ENCODE data around the gene C11orf24. TPM values are rescaled to one million over a fixed set of nuclear protein-coding genes. Genes with fewer than 3 reads are reported as not detected.

C11orf24 gene
- total and polyA plus RNA-seq, 2 of the 4 experiments (the other 2 are of a cell fraction), result 42.5 to 135 TPM

DNA sequence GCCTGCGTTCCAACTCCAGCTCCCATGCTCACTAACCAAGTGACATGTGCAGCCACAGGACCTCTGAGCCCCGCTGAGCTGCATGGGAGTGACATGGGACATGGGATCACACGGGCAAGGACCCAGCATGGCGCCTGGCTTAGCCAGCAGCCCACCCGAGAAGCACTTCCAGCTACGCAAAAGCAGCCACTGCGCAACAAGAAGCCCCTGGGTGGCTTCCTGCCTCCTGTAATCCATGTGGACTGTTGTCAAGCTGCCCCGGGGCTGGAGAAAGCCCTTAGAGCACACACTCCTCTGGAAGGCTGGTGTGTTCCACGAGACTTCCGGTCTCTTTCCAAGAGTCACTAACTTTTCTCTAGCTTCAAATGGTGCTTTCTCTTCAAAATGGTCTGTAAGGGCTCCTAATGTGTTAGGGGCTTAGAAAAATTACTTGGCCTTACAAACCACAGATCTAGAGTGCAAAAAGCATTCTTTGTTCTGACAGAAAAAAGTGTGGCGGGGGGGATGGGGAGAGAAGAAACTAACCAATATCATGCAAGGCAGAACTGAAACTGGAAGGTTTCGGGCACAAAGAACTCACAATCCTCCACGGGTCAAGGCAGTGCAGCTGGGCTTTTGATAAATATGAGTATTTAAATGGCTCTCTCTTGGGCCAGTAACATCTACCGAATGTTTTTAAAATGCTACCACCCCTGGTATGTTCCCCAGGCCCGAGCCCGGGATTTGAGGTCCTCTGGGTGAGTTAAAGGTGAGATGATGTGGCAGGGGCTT lies 5.5 kb downstream of the C11orf24 start:
- H3K9me3 ChIP-seq (ENCODE audit: control insufficient read depth, insufficient read depth, low read length), result no peaks in the 10 kb centered on the region
- H2BK120ac ChIP-seq (ENCODE audit: low read depth, low read length), result no peak overlapping the region
- no peak overlapping the region for H3K56ac ChIP-seq (ENCODE audit: extremely low read depth, insufficient read depth, low read length)
- peaks cover 34 to 74% of the 10 kb centered on the region in 2 experiments for H3K79me1 ChIP-seq (ENCODE audit: low read depth in 1 of 2, low read length in 2 of 2)
- H3K9ac ChIP-seq (ENCODE audit: low read depth, low read length), result no peak overlapping the region
- H3K27me3 ChIP-seq (ENCODE audit: control insufficient read depth, insufficient read depth, low read length), result no peaks in the 10 kb centered on the region
- H2BK5ac ChIP-seq (ENCODE audit: low read depth, low read length, poor library complexity, severe bottlenecking), result no peak overlapping the region
- no peak overlapping the region for H3K4me2 ChIP-seq (ENCODE audit: low read depth, low read length)
- H3K4ac ChIP-seq (ENCODE audit: low read depth, low read length), result no peak overlapping the region
- peaks cover 58% of the 10 kb centered on the region for H3K36me3 ChIP-seq (ENCODE audit: control insufficient read depth, insufficient read depth, low read length)
- no peak overlapping the region for H2AK9ac ChIP-seq (replicated peaks; ENCODE audit: low read depth, low read length, poor library complexity)
- H3K9me1 ChIP-seq (ENCODE audit: insufficient read depth, low read length), result peaks cover 36% of the 10 kb centered on the region
- no peak overlapping the region for H2BK20ac ChIP-seq (ENCODE audit: low read depth, low read length)
- no TSS peak for BruUV-seq (replicated peaks)
- POLR2A ChIA-PET (ENCODE audit: unreplicated experiment), result no interaction called here
- no peak overlapping the region for H2BK15ac ChIP-seq (ENCODE audit: low read depth, low read length)
- no peak overlapping the region for H3K4me3 ChIP-seq (ENCODE audit: insufficient read depth, low read depth, low read length)
- CTCF ChIA-PET, result no interaction called here
- H4K91ac ChIP-seq (ENCODE audit: insufficient read depth, low read depth, low read length), result no peak overlapping the region
- H2AK5ac ChIP-seq (ENCODE audit: low read depth, low read length), result no peak overlapping the region
- H4K8ac ChIP-seq (ENCODE audit: low read depth in 2 of 2, low read length in 2 of 2), result no peak overlapping the region
- no peak for ATAC-seq (ENCODE audit: low read depth)
- H3K4me1 ChIP-seq (ENCODE audit: control insufficient read depth, insufficient read depth, low read length), result peaks cover 10% of the 10 kb centered on the region
- in situ Hi-C loops (cut with MboI; ENCODE audit: low sequenced_read_pairs), result loop anchor here (5.0 kb wide), 1 partner anchor 116 kb away; no protein-coding TSS in a partner anchor
- dilution Hi-C loops (cut with HindIII; ENCODE audit: low sequenced_read_pairs, unreplicated experiment), result no loop called here
- no peak overlapping the region for H3K27ac ChIP-seq (ENCODE audit: insufficient read depth, low read length)
- TF ChIP-seq, protein P1, sequence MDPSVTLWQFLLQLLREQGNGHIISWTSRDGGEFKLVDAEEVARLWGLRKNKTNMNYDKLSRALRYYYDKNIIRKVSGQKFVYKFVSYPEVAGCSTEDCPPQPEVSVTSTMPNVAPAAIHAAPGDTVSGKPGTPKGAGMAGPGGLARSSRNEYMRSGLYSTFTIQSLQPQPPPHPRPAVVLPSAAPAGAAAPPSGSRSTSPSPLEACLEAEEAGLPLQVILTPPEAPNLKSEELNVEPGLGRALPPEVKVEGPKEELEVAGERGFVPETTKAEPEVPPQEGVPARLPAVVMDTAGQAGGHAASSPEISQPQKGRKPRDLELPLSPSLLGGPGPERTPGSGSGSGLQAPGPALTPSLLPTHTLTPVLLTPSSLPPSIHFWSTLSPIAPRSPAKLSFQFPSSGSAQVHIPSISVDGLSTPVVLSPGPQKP (IDR thresholded peaks at IDR 0.05; ENCODE audit: borderline replicate concordance, low read depth, low read length), result no peak
- TF ChIP-seq CHD1 (IDR thresholded peaks at IDR 0.05; ENCODE audit: low read depth, low read length) (no peak), CEBPB (IDR thresholded peaks at IDR 0.05; ENCODE audit: low read depth, low read length) (no peak), SMC3 (IDR thresholded peaks at IDR 0.05; ENCODE audit: low read depth, low read length) (no peak), MAZ (IDR thresholded peaks at IDR 0.05; ENCODE audit: borderline replicate concordance, low read depth, low read length) (no peak), RAD21 (IDR thresholded peaks at IDR 0.05; ENCODE audit: low read length) (no peak), FOS (IDR thresholded peaks at IDR 0.05; ENCODE audit: low read depth, low read length) (no peak), RCOR1 (IDR thresholded peaks at IDR 0.05; ENCODE audit: insufficient replicate concordance, low read length) (no peak), POLR2A (IDR thresholded peaks at IDR 0.05; ENCODE audit: low read depth, low read length) (no peak), MXI1 (IDR thresholded peaks at IDR 0.05; ENCODE audit: borderline replicate concordance, low read depth, low read length) (no peak), NFE2L2 (IDR thresholded peaks at IDR 0.05; ENCODE audit: low read depth, low read length) (no peak), RFX5 (IDR thresholded peaks at IDR 0.05; ENCODE audit: low read depth, low read length) (no peak), BHLHE40 (IDR thresholded peaks at IDR 0.05; ENCODE audit: low read depth, low read length) (no peak), MAFK (IDR thresholded peaks at IDR 0.05; ENCODE audit: low read depth, low read length) (no peak)
- TF ChIP-seq, protein P2, sequence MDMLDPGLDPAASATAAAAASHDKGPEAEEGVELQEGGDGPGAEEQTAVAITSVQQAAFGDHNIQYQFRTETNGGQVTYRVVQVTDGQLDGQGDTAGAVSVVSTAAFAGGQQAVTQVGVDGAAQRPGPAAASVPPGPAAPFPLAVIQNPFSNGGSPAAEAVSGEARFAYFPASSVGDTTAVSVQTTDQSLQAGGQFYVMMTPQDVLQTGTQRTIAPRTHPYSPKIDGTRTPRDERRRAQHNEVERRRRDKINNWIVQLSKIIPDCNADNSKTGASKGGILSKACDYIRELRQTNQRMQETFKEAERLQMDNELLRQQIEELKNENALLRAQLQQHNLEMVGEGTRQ (IDR thresholded peaks at IDR 0.05; ENCODE audit: low read depth, low read length), result no peak
- TF ChIP-seq, protein P3, sequence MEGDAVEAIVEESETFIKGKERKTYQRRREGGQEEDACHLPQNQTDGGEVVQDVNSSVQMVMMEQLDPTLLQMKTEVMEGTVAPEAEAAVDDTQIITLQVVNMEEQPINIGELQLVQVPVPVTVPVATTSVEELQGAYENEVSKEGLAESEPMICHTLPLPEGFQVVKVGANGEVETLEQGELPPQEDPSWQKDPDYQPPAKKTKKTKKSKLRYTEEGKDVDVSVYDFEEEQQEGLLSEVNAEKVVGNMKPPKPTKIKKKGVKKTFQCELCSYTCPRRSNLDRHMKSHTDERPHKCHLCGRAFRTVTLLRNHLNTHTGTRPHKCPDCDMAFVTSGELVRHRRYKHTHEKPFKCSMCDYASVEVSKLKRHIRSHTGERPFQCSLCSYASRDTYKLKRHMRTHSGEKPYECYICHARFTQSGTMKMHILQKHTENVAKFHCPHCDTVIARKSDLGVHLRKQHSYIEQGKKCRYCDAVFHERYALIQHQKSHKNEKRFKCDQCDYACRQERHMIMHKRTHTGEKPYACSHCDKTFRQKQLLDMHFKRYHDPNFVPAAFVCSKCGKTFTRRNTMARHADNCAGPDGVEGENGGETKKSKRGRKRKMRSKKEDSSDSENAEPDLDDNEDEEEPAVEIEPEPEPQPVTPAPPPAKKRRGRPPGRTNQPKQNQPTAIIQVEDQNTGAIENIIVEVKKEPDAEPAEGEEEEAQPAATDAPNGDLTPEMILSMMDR (conservative IDR thresholded peaks at IDR 0.05; ENCODE audit: low read depth, low read length), result no peak
- H4K5ac ChIP-seq (ENCODE audit: low read depth, low read length), result no peak overlapping the region
- H3K14ac ChIP-seq (replicated peaks; ENCODE audit: low read depth, low read length), result no peak overlapping the region
- H2AFZ ChIP-seq (replicated peaks; ENCODE audit: low read length, poor library complexity), result no peak overlapping the region
- H3K23ac ChIP-seq (ENCODE audit: low read depth, low read length), result no peak overlapping the region
- peaks cover 70% of the 10 kb centered on the region for H4K20me1 ChIP-seq (ENCODE audit: insufficient read depth, low read length)
- H3K18ac ChIP-seq (ENCODE audit: low read depth, low read length), result no peak overlapping the region
- 100% methylated on average over 5 of the region's 16 CpGs; no CpG with 5 or more reads in 1 of the 2 experiments for WGBS, 2 experiments (ENCODE audit: extremely low coverage in 2 of 2, insufficient read length in 1 of 2)
- intact Hi-C loops (cut with micrococcal nuclease), result no loop called here
- no peak for DNase-seq
